OCI-LY1 (cell line): Measurements from ENCODE around the gene TRIM51.
"Not testable (repeated sequence)": the region's sequence is repeated elsewhere in the genome, so short reads cannot be mapped to it uniquely, and the experiment has no call there.

ENCODE experiments used
- H2AFZ ChIP-seq: fragments of 200-600 bp; sonication (generic), shearing (Covaris generic); 2 replicates; pipeline ENCODE4 v1.6.0; 2014; ENCODE audit warnings: antibody characterized with exemption, mild to moderate bottlenecking, low read length
- H3F3A ChIP-seq: fragments of 200-600 bp; sonication (generic), shearing (Covaris generic); 2 replicates; pipeline ENCODE4 v1.6.0; 2014; ENCODE audit warnings: mild to moderate bottlenecking, antibody characterized with exemption, low read length, moderate library complexity; ENCODE audit not compliant: insufficient read depth
- H3K27ac ChIP-seq: fragments of 200-600 bp; sonication (generic); 2 replicates; pipeline ENCODE4 v1.5.1; 2014; ENCODE audit warnings: low read length, mixed run types, mild to moderate bottlenecking, low read depth; ENCODE audit not compliant: poor library complexity, severe bottlenecking
- H3K27me3 ChIP-seq: fragments of 200-600 bp; sonication (generic); 2 replicates; pipeline ENCODE4 v1.6.0; 2014; ENCODE audit warnings: antibody characterized with exemption, mild to moderate bottlenecking, low read length, moderate library complexity; ENCODE audit not compliant: insufficient read depth
- H3K36me3 ChIP-seq: fragments of 200-600 bp; sonication (generic); 2 replicates; pipeline ENCODE4 v1.6.1; 2014; ENCODE audit warnings: mild to moderate bottlenecking, antibody characterized with exemption, low read length, moderate library complexity, mixed read lengths; ENCODE audit not compliant: insufficient read depth
- H3K4me1 ChIP-seq: fragments of 200-600 bp; sonication (generic); 2 replicates; pipeline ENCODE4 v1.5.1; 2014; ENCODE audit warnings: mild to moderate bottlenecking, low read length, moderate library complexity; ENCODE audit not compliant: insufficient read depth, severe bottlenecking
- H3K4me2 ChIP-seq: fragments of 200-600 bp; sonication (generic), shearing (Covaris generic); 2 replicates; pipeline ENCODE4 v1.6.1; 2014; ENCODE audit warnings: low read length
- H3K4me3 ChIP-seq: fragments of 200-600 bp; sonication (generic); 2 replicates; pipeline ENCODE4 v1.5.1; 2014; ENCODE audit warnings: low read length, low read depth, mild to moderate bottlenecking, mixed read lengths; ENCODE audit not compliant: poor library complexity, severe bottlenecking
- H3K79me2 ChIP-seq: fragments of 200-600 bp; shearing (Covaris generic); 2 replicates; pipeline ENCODE4 v1.6.1; 2016; ENCODE audit warnings: mixed run types, low read length, mixed read lengths; ENCODE audit not compliant: insufficient read depth
- H3K9ac ChIP-seq: fragments of 200-600 bp; sonication (generic), shearing (Covaris generic); 2 replicates; pipeline ENCODE4 v1.6.1; 2014; ENCODE audit warnings: mild to moderate bottlenecking, low read length, mixed read lengths
- H3K9me2 ChIP-seq: fragments of 200-600 bp; sonication (generic), shearing (Covaris generic); 2 replicates; pipeline ENCODE4 v1.6.1; 2014; ENCODE audit warnings: low read depth, mild to moderate bottlenecking, low read length, mixed read lengths
- H3K9me3 ChIP-seq: fragments of 200-600 bp; shearing (Covaris generic); 2 replicates; pipeline ENCODE4 v1.6.1; 2014; ENCODE audit warnings: low read length, mixed read lengths
- H4K20me1 ChIP-seq: fragments of 200-600 bp; sonication (generic), shearing (Covaris generic); 2 replicates; pipeline ENCODE4 v1.6.0; 2016; ENCODE audit warnings: mild to moderate bottlenecking, low read length; ENCODE audit not compliant: insufficient read depth
- EZH2 ChIP-seq: fragments of 200-600 bp; sonication (generic), shearing (Covaris generic); IDR thresholded peaks from 2 replicates; pipeline ENCODE4 v1.8.0; 2017; ENCODE audit warnings: borderline replicate concordance, mixed run types, mild to moderate bottlenecking, antibody characterized with exemption, low read length, moderate library complexity, mixed read lengths
- TF ChIP-seq, protein P1 (sequence below): fragments of 200-600 bp; sonication (generic), shearing (Covaris generic); IDR thresholded peaks from 2 replicates; pipeline ENCODE4 v1.5.1; 2017; ENCODE audit warnings: mild to moderate bottlenecking, antibody characterized with exemption, low read length, moderate library complexity, mixed read lengths

The TRIM51 gene

DNA sequence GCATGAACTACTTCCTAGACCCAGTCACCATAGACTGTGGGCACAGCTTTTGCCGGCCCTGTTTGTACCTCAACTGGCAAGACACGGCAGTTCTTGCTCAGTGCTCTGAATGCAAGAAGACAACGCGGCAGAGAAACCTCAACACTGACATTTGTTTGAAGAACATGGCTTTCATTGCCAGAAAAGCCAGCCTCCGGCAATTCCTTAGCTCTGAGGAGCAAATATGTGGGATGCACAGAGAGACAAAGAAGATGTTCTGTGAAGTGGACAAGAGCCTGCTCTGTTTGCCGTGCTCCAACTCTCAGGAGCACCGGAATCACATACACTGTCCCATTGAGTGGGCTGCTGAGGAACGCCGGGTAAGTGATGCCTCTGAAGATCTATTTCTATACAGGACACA lies 2.4 kb downstream of the TRIM51 start:
- not testable (repeated sequence) for H3K27me3 ChIP-seq, H3K27ac ChIP-seq, H3K4me1 ChIP-seq, H2AFZ ChIP-seq, H3K36me3 ChIP-seq, H3F3A ChIP-seq, H3K9me3 ChIP-seq, H3K4me3 ChIP-seq, H3K9me2 ChIP-seq, H4K20me1 ChIP-seq, H3K9ac ChIP-seq, H3K79me2 ChIP-seq, H3K4me2 ChIP-seq

DNA sequence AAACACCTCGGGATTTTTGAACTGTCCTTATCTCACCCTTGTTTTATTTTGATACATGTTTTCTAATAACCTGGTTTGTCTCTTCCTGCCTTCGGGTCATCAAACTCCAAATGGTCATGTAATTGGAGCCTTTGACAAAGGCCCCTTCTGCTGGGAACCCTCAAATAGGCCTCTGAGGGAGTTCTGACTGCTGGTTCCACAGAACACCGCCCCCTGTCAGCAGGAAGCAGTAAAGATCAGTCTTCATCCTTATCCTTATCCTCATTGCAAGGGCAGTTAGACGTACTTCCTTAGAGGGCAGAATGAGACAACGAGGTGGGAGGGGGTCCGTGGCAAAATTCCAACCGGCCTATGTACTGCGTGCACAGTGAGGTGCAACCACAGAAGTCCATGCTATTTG lies 12.1 kb downstream of the TRIM51 start:
- no peak overlapping the region for H3K4me3 ChIP-seq
- TF ChIP-seq EZH2: no peak
- TF ChIP-seq, protein P1, sequence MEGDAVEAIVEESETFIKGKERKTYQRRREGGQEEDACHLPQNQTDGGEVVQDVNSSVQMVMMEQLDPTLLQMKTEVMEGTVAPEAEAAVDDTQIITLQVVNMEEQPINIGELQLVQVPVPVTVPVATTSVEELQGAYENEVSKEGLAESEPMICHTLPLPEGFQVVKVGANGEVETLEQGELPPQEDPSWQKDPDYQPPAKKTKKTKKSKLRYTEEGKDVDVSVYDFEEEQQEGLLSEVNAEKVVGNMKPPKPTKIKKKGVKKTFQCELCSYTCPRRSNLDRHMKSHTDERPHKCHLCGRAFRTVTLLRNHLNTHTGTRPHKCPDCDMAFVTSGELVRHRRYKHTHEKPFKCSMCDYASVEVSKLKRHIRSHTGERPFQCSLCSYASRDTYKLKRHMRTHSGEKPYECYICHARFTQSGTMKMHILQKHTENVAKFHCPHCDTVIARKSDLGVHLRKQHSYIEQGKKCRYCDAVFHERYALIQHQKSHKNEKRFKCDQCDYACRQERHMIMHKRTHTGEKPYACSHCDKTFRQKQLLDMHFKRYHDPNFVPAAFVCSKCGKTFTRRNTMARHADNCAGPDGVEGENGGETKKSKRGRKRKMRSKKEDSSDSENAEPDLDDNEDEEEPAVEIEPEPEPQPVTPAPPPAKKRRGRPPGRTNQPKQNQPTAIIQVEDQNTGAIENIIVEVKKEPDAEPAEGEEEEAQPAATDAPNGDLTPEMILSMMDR: no peak; the same call in 1 of the 2 replicates
- H3K9ac ChIP-seq: no peak overlapping the region
- no peaks in the 10 kb centered on the region for H3K4me1 ChIP-seq
- H2AFZ ChIP-seq: no peak overlapping the region
- H3K9me2 ChIP-seq: no peaks in the 10 kb centered on the region
- H3K79me2 ChIP-seq: no peaks in the 10 kb centered on the region
- no peaks in the 10 kb centered on the region for H3F3A ChIP-seq
- no peak overlapping the region for H3K4me2 ChIP-seq
- no peaks in the 10 kb centered on the region for H4K20me1 ChIP-seq
- H3K9me3 ChIP-seq: no peaks in the 10 kb centered on the region
- H3K27me3 ChIP-seq: no peaks in the 10 kb centered on the region
- no peaks in the 10 kb centered on the region for H3K36me3 ChIP-seq
- no peak overlapping the region for H3K27ac ChIP-seq

DNA sequence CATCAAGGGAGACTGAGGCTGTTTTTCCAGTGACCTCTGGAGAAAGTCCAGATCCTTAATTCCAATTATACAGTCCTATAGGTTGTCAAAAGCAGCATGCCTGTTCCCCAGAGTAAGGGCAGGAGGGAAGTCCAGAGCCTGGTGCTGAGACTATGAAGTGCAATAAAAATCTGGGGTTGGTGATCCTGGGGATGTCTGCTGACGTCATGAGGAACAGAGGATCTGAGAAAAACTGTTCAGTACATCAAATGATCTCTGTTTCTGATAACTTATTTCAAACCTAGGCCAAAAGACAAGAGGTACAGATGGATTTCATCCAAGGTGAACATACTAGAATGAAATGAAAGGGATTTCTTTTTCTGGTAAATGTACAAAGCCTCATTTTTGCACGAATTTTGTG lies 19.2 kb downstream of the TRIM51 start:
- H2AFZ ChIP-seq: no peak overlapping the region
- no peaks in the 10 kb centered on the region for H3K9me2 ChIP-seq
- no peaks in the 10 kb centered on the region for H3K4me1 ChIP-seq
- no peaks in the 10 kb centered on the region for H3K9me3 ChIP-seq
- H4K20me1 ChIP-seq: no peaks in the 10 kb centered on the region
- no peak overlapping the region for H3K4me2 ChIP-seq
- TF ChIP-seq, protein P1: no peak
- TF ChIP-seq EZH2: no peak
- H3K27me3 ChIP-seq: no peaks in the 10 kb centered on the region
- no peaks in the 10 kb centered on the region for H3K79me2 ChIP-seq
- H3K4me3 ChIP-seq: no peak overlapping the region
- H3K9ac ChIP-seq: no peak overlapping the region
- no peak overlapping the region for H3K27ac ChIP-seq
- no peaks in the 10 kb centered on the region for H3K36me3 ChIP-seq
- H3F3A ChIP-seq: no peaks in the 10 kb centered on the region

DNA sequence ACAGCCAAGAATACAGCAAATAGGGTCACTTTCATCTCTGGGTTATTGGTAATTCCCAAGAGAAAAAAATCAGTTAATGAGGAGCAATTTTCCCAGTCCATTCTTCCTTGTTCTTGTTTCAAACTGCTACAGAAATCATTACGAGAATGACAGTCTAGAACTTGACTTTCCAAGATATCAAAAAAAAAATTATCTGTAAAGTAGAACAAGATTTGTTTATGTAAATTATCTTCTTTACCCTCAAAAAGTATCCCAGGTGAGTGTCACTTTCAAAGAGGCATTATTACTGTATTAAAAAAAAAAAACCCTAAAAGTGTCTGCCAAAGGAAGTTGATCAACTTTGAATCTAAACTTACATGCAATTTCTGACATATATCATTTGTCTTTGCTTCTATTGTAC lies 31.4 kb downstream of the TRIM51 start, which contains the start of gene OR5W2:
Gene OR5W2 (minus strand): TSS at position 101 of the 400 bp plus-strand sequence. CDS start 0 bp downstream, at position 101.
- Histone ChIP-seq H3K36me3 (no peaks in the 10 kb centered on the region), H4K20me1 (no peaks in the 10 kb centered on the region), H3K4me1 (no peaks in the 10 kb centered on the region), H3F3A (no peaks in the 10 kb centered on the region), H3K79me2 (no peaks in the 10 kb centered on the region), H3K9me3 (no peaks in the 10 kb centered on the region), H3K27me3 (no peaks in the 10 kb centered on the region), H3K4me3 (no peak within 1 kb of the TSS), H3K9ac (no peak within 1 kb of the TSS), H3K4me2 (no peak within 1 kb of the TSS), H3K27ac (no peak within 1 kb of the TSS), H2AFZ (no peak within 1 kb of the TSS), H3K9me2 (no peaks in the 10 kb centered on the region)
- TF ChIP-seq, protein P1: no peak
- no peak for TF ChIP-seq EZH2
